Right renal cortex interstitium (tissue), 3 donors: ENCODE data around the gene LSAMP. TPM values are rescaled to one million over a fixed set of nuclear protein-coding genes. Genes with fewer than 3 reads are reported as not detected.

Experiments
- DNase-seq, 3 donors: peaks; one replicate each; pipeline ENCODE4 v3.0.0-alpha.2; 2013; ENCODE audit warnings: low read depth in 3 of 3, low spot score in 2 of 3
- polyA plus RNA-seq, 3 donors: library from polyadenylated mRNA; unstranded; fragments of 120-200 nt; gene quantifications; one replicate each; pipeline ENCODE4 v1.2.1, GENCODE V29; 2013; ENCODE audit not compliant: insufficient read length in 3 of 3

LSAMP gene
- polyA plus RNA-seq, 3 donors, result 11.4 to 15.7 (median 12.8) TPM

DNA sequence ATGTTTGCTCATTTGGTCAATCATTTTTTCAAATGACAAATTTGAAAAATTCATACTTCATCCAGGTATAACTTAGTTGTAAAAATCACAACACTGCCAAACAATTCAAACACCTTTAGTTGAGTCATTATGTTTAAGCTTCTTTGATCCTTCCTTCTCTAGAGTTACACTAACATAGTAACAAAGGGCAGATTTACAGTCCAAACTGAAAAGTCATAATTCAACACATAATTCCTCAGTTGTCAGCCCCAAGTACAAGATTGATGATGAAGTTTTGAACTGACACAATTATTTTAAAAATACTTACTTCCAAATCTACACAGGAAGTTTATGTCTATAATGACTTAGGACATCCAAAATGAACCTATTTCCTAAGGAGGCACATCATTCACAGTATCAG is 264.1 kb downstream of the LSAMP start:
- no peak for DNase-seq

- DNase-seq, result no peak
Observed at GRCh38 chr3:116179091-116179490, 266.2 kb downstream of the LSAMP start.

- DNase-seq, result no peak
Observed at GRCh38 chr3:116176974-116177555, 268.2 kb downstream of the LSAMP start.

- DNase-seq, result no peak
Observed at GRCh38 chr3:116166121-116166520, 279.2 kb downstream of the LSAMP start.

DNA sequence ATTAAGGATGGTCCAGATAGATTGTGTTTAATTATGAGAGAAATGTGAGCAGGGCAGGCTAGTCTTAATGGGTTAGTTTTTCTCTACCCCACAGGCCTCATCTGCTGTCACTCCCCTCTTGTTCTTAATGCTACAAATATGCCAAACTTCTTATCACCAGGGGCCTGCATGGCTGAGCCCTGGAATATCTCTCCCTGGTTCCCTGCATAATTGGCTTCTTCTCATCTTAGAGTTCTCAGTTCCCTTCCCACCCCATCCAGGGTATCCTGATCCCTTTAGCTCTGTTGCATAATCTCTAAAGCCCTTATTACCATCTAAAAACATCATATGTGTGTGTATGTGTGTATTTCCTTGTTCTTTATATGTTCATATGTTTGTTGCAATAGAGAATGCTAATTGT is 279.6 kb downstream of the LSAMP start:
- no peak for DNase-seq

DNA sequence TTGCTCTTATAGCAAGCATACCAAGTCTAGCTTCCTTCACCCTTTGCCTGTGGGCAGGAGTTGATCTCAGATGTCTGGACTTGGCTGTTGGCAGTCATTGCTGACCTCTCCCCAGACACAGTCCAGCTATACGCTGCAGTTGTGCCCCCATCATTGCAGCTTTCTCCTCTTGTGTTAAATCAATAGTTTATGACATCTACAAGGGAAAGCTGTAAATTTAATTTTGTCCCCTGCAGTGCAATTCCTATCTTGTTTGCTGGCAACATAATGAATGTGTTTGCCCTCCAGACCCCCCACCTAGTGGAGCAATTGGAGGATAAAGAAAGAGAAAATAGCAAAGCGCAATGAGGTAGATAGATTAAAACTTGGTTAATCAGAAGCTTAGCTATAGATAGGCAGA is 280.2 kb downstream of the LSAMP start:
- no peak for DNase-seq

DNA sequence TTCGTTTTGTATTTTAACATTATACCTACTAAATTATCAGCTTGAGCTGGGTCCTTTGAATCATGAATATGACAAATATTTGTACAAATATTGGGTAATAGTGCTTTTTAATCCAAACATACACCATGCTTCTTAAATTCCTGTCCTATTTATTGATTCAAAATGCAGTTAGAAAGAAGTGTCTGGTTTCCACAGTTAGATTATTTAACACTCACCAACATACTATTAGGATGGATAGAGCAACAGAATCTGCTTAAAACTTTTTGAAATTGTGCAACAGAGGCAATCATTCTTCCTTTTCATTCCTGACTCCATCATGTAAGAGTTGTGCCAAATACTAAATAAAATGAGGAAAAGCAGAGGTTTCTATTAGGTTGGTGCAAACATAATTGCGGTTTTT is 281.2 kb downstream of the LSAMP start:
- no peak for DNase-seq

DNA sequence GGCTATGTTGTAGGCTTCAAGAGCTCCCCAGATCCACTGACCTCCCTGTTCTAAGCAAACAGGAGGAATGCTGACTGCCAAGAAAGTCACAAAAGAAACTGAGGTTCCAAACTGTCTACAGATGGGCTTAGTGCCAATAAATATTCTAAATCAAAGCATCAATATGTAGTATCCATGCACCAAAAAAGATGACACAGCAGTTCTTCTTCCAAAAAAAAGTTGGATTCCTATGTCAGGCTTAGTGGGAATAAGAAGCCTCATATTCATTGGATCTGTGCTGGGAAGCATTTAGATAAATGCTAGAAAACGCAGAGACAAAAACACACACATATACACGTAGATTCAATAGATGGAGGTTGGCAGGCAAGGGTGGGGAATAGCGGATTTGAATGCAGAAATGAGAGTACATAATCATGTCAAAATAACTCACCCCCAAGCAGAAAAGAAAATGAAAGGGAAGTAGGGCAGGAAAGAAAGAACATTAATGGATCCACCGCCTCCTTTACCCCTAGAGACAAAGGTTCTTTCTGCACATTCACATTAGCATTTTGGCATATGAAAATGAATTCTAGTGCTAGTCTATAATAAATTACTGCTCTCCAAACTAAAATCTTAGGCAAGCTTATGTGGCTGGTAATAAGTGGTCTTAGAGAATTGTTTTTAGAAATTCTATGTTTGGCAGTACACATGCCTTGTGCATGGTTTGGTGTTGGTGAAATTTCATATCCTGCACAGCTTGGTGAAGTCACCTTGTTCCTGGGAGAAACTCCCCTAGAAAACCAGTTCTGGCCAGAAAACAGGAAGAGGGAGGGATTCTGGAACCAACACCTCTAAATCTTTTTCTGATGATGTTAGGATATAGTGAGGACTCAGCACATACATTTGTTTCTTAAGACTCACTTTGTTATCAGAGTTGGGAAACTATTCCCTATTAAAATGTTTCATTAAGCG is 283.4 kb downstream of the LSAMP start:
- no peak for DNase-seq

DNA sequence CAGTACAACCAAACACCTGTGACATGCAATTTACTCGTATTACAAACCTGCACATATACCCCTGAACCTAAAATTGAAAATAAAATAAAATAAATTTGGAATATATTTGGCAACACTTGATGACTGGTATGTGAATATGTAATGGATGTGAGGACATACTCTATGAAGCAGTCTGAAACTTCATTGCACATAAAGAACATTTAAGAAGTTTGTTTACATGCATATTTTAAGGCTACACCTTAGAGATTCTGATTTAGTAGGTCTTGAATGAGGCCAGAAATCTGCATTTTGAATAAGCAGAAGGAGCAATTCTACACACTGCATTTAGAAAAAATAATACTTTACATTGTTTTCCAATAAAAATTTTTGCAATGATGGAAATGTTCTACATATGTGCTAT is 284.7 kb downstream of the LSAMP start:
- no peak for DNase-seq

DNA sequence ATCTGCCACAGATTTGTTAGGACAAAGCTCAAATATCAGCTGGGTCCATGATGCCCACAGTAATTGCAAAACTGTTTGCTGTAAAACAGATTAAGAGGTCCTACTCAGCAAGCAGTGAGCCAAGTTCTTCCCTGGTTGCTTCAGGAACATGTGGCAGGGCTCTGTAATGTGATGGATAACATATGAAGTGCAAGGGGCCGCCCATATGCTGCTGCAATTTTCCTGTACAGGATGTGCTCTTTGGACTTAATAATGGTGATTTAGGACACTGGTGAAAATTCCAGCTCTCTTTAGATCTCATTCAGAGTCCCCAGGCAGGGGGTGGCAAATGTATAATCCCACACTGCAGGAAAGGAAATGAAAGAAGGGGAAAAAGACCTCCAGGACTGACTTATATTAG is 289.4 kb downstream of the LSAMP start:
- no peak for DNase-seq

GRCh38 chr3:116154389-116154788 is 290.9 kb downstream of the LSAMP start:
- DNase-seq, result no peak

DNA sequence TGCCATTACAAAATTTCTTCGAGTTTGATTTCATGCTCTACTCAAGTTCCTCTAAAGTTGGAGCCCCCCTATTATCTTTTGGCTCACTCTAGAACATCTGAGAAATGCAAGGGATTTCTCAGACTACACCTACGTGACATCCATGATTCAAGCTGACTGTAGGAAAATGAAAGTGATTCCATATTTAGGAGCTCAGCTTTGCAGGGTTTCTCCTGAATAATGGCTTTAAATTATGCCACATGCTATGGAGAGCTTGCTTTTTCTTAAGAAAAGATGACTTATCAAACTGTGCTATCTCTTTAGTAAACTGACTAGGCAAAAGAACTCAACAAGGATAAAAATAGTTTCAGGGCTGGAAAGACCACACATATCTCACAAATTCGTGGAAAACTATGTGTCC is 292.1 kb downstream of the LSAMP start:
- no peak for DNase-seq

- no peak for DNase-seq
Observed at GRCh38 chr3:116150655-116151167, 294.6 kb downstream of the LSAMP start.

- no peak for DNase-seq
Observed at GRCh38 chr3:116148881-116149851, 296.1 kb downstream of the LSAMP start.

DNA sequence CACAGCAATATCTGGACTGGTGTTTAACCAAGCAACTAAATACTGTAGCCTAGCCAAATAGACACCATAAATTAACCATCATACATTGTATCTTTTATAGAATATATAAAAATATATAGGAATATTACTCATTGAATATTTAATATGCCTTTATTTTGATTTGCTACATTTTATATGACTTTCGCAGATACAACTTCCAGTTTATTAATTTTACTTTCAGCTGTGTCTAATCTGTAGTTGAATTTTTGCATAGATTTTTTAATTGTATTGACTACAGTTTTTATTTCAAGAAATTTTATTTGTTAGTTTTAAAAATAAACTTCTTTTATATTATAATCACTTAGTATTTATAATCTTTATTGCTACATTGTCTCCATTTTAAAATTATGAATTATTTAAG is 299.7 kb downstream of the LSAMP start:
- DNase-seq, result no peak

DNA sequence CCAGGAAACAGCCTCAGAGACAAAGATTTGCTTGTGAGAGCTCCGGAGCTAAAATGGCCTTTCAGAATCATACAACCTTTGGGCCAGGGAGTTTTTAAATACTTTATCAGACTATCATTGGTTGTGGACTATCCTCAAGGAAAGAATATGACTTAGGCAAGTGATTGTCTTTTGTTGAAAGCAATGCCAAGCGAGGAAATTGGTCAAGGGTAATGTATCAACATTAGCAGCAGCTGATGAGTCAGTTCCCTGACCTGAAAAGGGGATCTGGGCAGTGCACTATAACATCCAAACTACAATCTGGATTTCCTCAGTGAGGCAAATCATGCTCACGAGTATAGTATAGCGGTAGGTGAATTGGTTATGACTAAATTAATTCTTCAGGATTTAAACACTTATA is 303.6 kb downstream of the LSAMP start:
- DNase-seq, result no peak

DNA sequence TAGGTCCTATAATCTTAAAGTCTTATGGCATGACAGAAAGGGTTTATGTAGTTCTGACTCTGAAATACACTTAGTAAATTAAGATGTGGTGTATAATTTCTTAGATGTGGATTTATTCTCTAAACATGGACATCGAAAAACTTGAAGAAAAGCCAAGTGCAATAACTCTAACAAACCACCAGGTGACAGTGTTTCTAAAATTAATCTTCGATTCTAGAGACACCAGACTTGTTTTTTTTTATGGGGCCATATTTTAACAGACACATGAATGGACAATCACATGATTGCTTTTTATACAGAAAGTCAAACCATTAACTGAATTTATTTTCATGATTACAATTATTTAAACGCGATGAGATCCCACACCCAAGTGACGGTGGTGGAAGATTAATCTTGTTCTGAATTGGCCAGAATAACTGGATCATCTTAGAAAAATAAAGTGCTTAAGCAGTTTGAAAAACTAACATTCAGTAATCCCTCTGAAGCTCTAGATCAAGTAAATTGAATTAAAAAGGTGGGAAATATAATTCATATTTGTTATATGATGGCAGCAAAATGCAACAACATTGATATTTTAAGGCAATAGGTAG is 305.1 kb downstream of the LSAMP start:
- DNase-seq, result no peak

- DNase-seq, result no peak
Observed at GRCh38 chr3:116139641-116140040, 305.6 kb downstream of the LSAMP start.

DNA sequence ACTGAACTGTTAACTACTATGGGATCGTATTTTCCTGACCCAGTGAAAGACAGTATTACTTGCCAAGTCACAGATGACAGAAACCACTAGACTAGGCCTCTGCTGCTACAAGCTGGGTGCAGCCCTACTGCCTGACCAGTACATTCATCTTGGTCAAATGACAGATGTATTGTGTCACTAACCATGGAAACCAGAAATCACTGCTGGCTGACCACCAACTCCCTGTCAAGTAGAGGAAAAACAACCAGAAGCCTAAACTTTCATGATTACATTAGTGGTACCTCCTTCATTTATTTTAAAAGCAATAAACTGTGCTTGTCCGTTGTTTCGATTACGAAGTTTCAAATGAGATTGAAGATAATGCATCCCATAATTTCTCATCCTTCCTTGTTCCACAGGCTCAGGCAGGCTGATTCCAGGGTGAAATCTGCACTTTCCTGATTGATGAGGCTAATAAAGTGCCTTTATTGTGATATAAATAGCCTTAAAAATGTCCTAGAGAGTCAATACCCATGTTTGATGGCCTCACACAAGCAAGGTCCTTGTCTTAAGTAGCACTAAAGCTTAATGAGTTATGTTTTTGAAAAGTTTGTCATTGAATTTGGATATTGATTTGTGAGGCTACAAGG is 309.7 kb downstream of the LSAMP start:
- DNase-seq, result peak; percentile 76 to 85 (median 81)
